ENCODE data around the gene SEMA4D. TPM values are rescaled to one million over a fixed set of nuclear protein-coding genes. Genes with fewer than 3 reads are reported as not detected.

SEMA4D gene
- total RNA-seq, 2 donors from 2014 or later: 17.1 to 52.7 TPM

GRCh38 chr9:89390068-89390555 is 107.8 kb downstream of the SEMA4D start:
- TF ChIP-seq POLR2A (IDR thresholded peaks at IDR 0.05): no peak
- TF ChIP-seq CTCF (IDR thresholded peaks at IDR 0.05): no peak
- TF ChIP-seq POLR2AphosphoS5 (IDR thresholded peaks at IDR 0.05): no peak
- intact Hi-C loops (cut with DNase I): no loop called here
- peaks cover 0 to 4% of the 10 kb centered on the region in 2 donors for H3K36me3 ChIP-seq
- H3K9me3 ChIP-seq: no peaks in the 10 kb centered on the region
- no peaks in the 10 kb centered on the region for H3K27me3 ChIP-seq (replicated peaks; ENCODE audit: insufficient read depth)
- no peak overlapping the region for H3K4me3 ChIP-seq
- WGBS: 70% methylated on average over 10 of the region's 10 CpGs
- H3K27ac ChIP-seq: no peak overlapping the region
- no peak for DNase-seq (ENCODE audit: low spot score)
- no peaks in the 10 kb centered on the region for H3K4me1 ChIP-seq (replicated peaks)

GRCh38 chr9:89388868-89389177 is 109.1 kb downstream of the SEMA4D start:
- TF ChIP-seq POLR2A (IDR thresholded peaks at IDR 0.05) (no peak), POLR2AphosphoS5 (IDR thresholded peaks at IDR 0.05) (no peak), CTCF (IDR thresholded peaks at IDR 0.05) (no peak)
- no peaks in the 10 kb centered on the region for H3K27me3 ChIP-seq (replicated peaks; ENCODE audit: insufficient read depth)
- H3K4me1 ChIP-seq (replicated peaks): no peaks in the 10 kb centered on the region
- H3K36me3 ChIP-seq: peaks cover 0 to 4% of the 10 kb centered on the region in 2 donors
- intact Hi-C loops (cut with DNase I): no loop called here
- peak overlapping the region in 1 of 2 donors; percentile 36 for H3K27ac ChIP-seq
- WGBS: 93% methylated on average over 12 of the region's 12 CpGs
- H3K9me3 ChIP-seq: no peaks in the 10 kb centered on the region
- H3K4me3 ChIP-seq: no peak overlapping the region
- DNase-seq (ENCODE audit: low spot score): no peak

GRCh38 chr9:89388084-89388867 is 109.6 kb downstream of the SEMA4D start:
- TF ChIP-seq POLR2AphosphoS5 (IDR thresholded peaks at IDR 0.05) (peak; percentile 75), CTCF (IDR thresholded peaks at IDR 0.05) (no peak)
- Histone ChIP-seq H3K27ac (peak overlapping the region; percentile 3 to 36), H3K4me3 (no peak overlapping the region), H3K9me3 (no peaks in the 10 kb centered on the region), H3K27me3 (replicated peaks; ENCODE audit: insufficient read depth) (no peaks in the 10 kb centered on the region), H3K4me1 (replicated peaks) (no peaks in the 10 kb centered on the region), H3K36me3 (peaks cover 0 to 4% of the 10 kb centered on the region in 2 donors)
- 86% methylated on average over 19 of the region's 19 CpGs for WGBS
- DNase-seq (ENCODE audit: low spot score): peak; percentile 33
- intact Hi-C loops (cut with DNase I): no loop called here

DNA sequence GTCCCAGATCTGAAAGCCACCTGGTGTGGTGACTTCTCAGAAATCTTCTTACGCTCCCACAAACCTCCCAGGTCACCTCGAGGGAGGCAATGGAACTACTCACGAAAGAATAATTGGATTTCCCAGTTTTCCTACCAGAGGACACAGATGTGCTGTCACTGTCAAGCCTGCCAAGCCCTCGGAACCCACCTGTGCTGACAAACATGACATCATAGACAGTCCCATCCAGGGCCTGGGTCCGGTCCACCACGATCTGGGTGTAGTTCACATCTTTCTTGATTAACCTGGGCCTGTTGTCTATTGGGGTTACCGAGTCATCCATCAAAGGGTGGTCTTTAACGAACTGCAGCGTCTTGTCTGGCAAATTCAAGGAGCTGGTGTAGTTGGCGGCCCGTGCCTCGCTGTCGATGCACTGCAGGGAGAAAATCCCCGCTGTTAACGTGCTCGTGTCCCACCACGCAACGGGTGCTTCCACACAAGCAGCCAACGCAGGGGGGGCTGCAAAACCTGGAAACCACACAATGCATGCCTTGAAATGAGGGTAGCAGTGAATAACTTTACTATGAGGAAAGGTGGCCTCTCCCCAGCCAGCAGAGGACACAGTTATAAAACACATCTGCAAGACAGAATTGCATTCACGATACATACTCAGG is 110.6 kb downstream of the SEMA4D start:
- intact Hi-C loops (cut with DNase I): no loop called here
- Histone ChIP-seq H3K4me3 (no peak overlapping the region), H3K4me1 (replicated peaks) (no peaks in the 10 kb centered on the region), H3K27ac (peak overlapping the region; percentile 3 to 11), H3K36me3 (peaks cover 0 to 4% of the 10 kb centered on the region in 2 donors), H3K27me3 (replicated peaks; ENCODE audit: insufficient read depth) (no peaks in the 10 kb centered on the region), H3K9me3 (no peaks in the 10 kb centered on the region)
- TF ChIP-seq CTCF (IDR thresholded peaks at IDR 0.05) (no peak), POLR2AphosphoS5 (IDR thresholded peaks at IDR 0.05) (no peak), POLR2A (IDR thresholded peaks at IDR 0.05) (no peak)
- DNase-seq (ENCODE audit: low spot score): no peak
- 59% methylated on average over 20 of the region's 20 CpGs for WGBS

Measured in prostate gland (tissue), 2 donors.